T-cell (primary cell): ENCODE measurements around the gene TAOK1. TPM values are rescaled to one million over a fixed set of nuclear protein-coding genes. Genes with fewer than 3 reads are reported as not detected.
"Not testable (repeated sequence)": the region's sequence is repeated elsewhere in the genome, so short reads cannot be mapped to it uniquely, and the experiment has no call there.

Experiments used
- ATAC-seq, 4 experiments: fragments of 200-7000 bp in 3 of 4; fragments of 150-1000 bp in 1 of 4; cut with Tn5 transposase; replicated peaks in 1 of 4; 1 replicate in 3 of 4; 2 replicates in 1 of 4; pipeline ENCODE4 v1.10.0; 2021; ENCODE audit warnings: moderate library complexity in 3 of 4, mild to moderate bottlenecking in 2 of 4, moderate number of reproducible peaks in 1 of 4
- CTCF ChIA-PET, 2 donors: fragments of 300-600 bp; sonication (Branson Sonifier 250); formaldehyde crosslinking; loops; one replicate each; lab custom pipeline; 2022; ENCODE audit warnings: antibody characterized with exemption in 2 of 2; lab: Charles Lee
- POLR2A ChIA-PET, 2 donors: fragments of 300-600 bp; sonication (Branson Sonifier 250); formaldehyde crosslinking; loops; one replicate each; lab custom pipeline; 2022; ENCODE audit warnings: antibody characterized with exemption in 2 of 2; lab: Charles Lee
- DNase-seq, 35 experiments: peaks; one replicate each; pipeline versions ENCODE4 v3.0.0 to v3.0.0-alpha.2; 2013 to 2023
- H3K27ac ChIP-seq: one replicate; pipeline ENCODE4 v1.5.1; 2013; ENCODE audit warnings: low read length
- H3K27me3 ChIP-seq, 2 experiments: replicated peaks in 1 of 2; 1 replicate in 1 of 2; 2 replicates in 1 of 2; pipeline versions ENCODE4 v1.6.1 to v1.7.0; 2013; ENCODE audit warnings: low read length in 1 of 2, mixed read lengths in 1 of 2; ENCODE audit not compliant: control insufficient read depth in 2 of 2, insufficient read depth in 2 of 2; ENCODE audit errors: extremely low read depth in 1 of 2
- H3K36me3 ChIP-seq, 2 donors: 1 replicate in 1 of 2; 2 replicates in 1 of 2; pipeline versions ENCODE4 v1.6.1 to v1.7.0; 2013; ENCODE audit warnings: low read length in 1 of 2; ENCODE audit not compliant: control insufficient read depth in 2 of 2, insufficient read depth in 1 of 2; ENCODE audit errors: extremely low read depth in 1 of 2
- H3K4me1 ChIP-seq, 2 experiments: 1 replicate in 1 of 2; 2 replicates in 1 of 2; pipeline versions ENCODE4 v1.6.1 to v1.7.0; 2013; ENCODE audit warnings: low read length in 2 of 2, mixed read lengths in 1 of 2; ENCODE audit not compliant: insufficient read depth in 2 of 2, control insufficient read depth in 1 of 2; ENCODE audit errors: extremely low read depth in 1 of 2
- H3K4me3 ChIP-seq, 2 donors: 1 replicate in 1 of 2; 2 replicates in 1 of 2; pipeline versions ENCODE4 v1.5.1 to v1.7.0; 2013; ENCODE audit warnings: mild to moderate bottlenecking in 2 of 2, low read length in 1 of 2, moderate library complexity in 1 of 2; ENCODE audit not compliant: control insufficient read depth in 1 of 2; ENCODE audit errors: extremely low read depth in 1 of 2
- H3K9me3 ChIP-seq: 2 replicates; pipeline ENCODE4 v1.7.0; 2013
- H3K27ac Mint-ChIP-seq, 2 donors: one replicate each; pipeline ENCODE4 v1.8.0; 2020 to 2021; ENCODE audit warnings: mild to moderate bottlenecking in 2 of 2, mixed read lengths in 2 of 2
- H3K27me3 Mint-ChIP-seq, 2 donors: one replicate each; pipeline ENCODE4 v1.8.0; 2021 to 2022; ENCODE audit warnings: mixed read lengths in 2 of 2
- H3K36me3 Mint-ChIP-seq: one replicate; pipeline ENCODE4 v1.8.0; 2021; ENCODE audit warnings: mixed read lengths
- H3K4me1 Mint-ChIP-seq, 3 donors: one replicate each; pipeline ENCODE4 v1.8.0; 2020 to 2022; ENCODE audit warnings: mixed read lengths in 3 of 3, mild to moderate bottlenecking in 1 of 3
- H3K4me3 Mint-ChIP-seq, 3 donors: one replicate each; pipeline ENCODE4 v1.8.0; 2020 to 2022; ENCODE audit warnings: mild to moderate bottlenecking in 3 of 3, mixed read lengths in 3 of 3, moderate library complexity in 3 of 3
- H3K9me3 Mint-ChIP-seq, 3 donors: one replicate each; pipeline ENCODE4 v1.8.0; 2020 to 2022; ENCODE audit warnings: mixed read lengths in 3 of 3
- WGBS: methylation state at CpG from one replicate; pipeline ENCODE4 v1.1.5; 2013; ENCODE audit warnings: missing lambda C conversion rate; ENCODE audit not compliant: insufficient coverage; 5-methylcytosine and 5-hydroxymethylcytosine counted together
- total RNA-seq, 35 experiments: library from RNA in 6 of 35; stranded (reverse) in 6 of 35; fragments of 120-200 nt in 1 of 35; gene quantifications; one replicate each; pipeline versions ENCODE4 v1.2.1 to v1.2.4 and lab custom pipeline; 2013 to 2026

TAOK1 gene
- total RNA-seq, 5 donors from 2014 or later (not counting 1 experiment from before 2014, with no cell fraction given) = 57.7 to 63.4 (median 61.7) TPM

DNA sequence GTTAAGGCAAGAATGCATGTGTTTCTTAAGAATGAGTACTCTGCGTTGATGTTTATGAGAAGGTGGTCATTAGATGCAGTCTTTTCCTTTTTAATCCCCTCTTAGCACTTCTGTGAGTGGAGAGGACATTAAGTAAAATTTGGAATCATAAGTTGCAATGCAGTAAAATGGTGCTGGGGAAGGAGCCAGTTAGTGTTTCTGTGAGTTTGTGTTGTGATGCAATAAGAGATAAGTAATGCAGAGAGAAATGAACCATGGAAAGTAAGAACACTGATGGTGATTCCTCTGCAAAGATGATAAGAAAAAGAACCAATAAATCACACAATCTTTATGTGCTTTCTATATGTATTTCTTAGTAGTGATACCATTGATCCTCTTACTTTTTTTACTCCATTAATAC is 156.7 kb downstream of the TAOK1 start:
- ChIA-PET POLR2A (no interaction called here), CTCF (no interaction called here)
- Mint-ChIP-seq H3K27me3 (no peaks in the 10 kb centered on the region), H3K4me1 (peaks cover 0 to 15% (median 8%) of the 10 kb centered on the region in 3 donors), H3K9me3 (no peaks in the 10 kb centered on the region), H3K36me3 (peaks cover 27% of the 10 kb centered on the region), H3K27ac (no peak overlapping the region), H3K4me3 (no peak overlapping the region)
- DNase-seq = no peak
- H3K4me1 ChIP-seq = no peaks in the 10 kb centered on the region
- WGBS = no CpG with 5 or more reads among the region's 1 CpG
- peaks cover 0 to 25% of the 10 kb centered on the region in 2 donors for H3K36me3 ChIP-seq
- no peak for ATAC-seq
- no peak overlapping the region for H3K27ac ChIP-seq
- no peak overlapping the region for H3K4me3 ChIP-seq
- H3K27me3 ChIP-seq = no peaks in the 10 kb centered on the region
- no peaks in the 10 kb centered on the region for H3K9me3 ChIP-seq

DNA sequence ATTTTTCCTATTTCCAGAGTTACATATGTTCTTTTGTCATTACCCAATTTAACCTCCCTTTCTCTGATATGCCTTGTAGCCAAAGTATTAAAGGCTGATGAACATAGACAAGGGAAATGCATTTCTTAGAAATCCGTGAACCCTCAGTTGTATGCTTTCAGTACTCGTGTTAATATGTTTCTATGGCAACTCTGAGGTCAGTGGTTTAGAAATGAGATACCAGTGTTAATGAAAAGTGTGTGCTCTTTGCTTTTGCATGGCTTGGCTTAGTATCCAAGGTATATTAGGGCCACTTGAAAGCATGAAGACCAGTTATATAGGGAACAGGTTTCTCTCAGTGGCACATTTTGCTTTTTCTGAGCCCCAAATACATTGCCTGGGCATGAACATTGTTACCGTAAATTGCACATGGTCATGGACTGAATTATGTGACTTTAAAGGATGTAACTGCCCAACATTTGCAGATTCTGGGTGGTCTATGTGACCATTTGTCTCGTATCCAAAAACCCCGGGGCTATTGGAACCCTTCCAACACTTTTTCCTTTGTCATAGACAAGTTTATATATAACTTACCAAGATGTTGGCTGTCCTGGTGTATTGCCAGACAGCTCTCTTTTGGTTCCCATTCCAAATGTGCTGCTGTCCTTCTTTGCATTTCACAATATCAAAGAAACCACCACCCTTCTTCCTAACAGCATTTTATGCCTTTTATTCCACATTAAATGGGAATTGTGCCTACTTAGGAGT is 159.2 kb downstream of the TAOK1 start:
- H3K36me3 ChIP-seq = peaks cover 0 to 5% of the 10 kb centered on the region in 2 donors
- POLR2A ChIA-PET = interaction anchor here (0.5 to 0.7 kb wide), 2 partner anchors 262 to 315 kb away, joined by 4 to 8 read pairs; no protein-coding TSS in a partner anchor
- CTCF ChIA-PET = interaction anchor here in 1 of 2 donors (0.6 kb wide), 1 partner anchor 511 kb away, joined by 5 read pairs; no protein-coding TSS in a partner anchor
- Mint-ChIP-seq H3K36me3 (peaks cover 9% of the 10 kb centered on the region), H3K4me1 (peaks cover 0 to 16% (median 8%) of the 10 kb centered on the region in 3 donors), H3K27me3 (no peaks in the 10 kb centered on the region), H3K27ac (no peak overlapping the region), H3K4me3 (no peak overlapping the region), H3K9me3 (no peaks in the 10 kb centered on the region)
- DNase-seq = no peak
- 26% methylated on average over 2 of the region's 5 CpGs for WGBS
- H3K4me3 ChIP-seq = no peak overlapping the region
- no peak overlapping the region for H3K27ac ChIP-seq
- H3K27me3 ChIP-seq = no peaks in the 10 kb centered on the region
- ATAC-seq = no peak
- H3K4me1 ChIP-seq = no peaks in the 10 kb centered on the region
- H3K9me3 ChIP-seq = no peaks in the 10 kb centered on the region

DNA sequence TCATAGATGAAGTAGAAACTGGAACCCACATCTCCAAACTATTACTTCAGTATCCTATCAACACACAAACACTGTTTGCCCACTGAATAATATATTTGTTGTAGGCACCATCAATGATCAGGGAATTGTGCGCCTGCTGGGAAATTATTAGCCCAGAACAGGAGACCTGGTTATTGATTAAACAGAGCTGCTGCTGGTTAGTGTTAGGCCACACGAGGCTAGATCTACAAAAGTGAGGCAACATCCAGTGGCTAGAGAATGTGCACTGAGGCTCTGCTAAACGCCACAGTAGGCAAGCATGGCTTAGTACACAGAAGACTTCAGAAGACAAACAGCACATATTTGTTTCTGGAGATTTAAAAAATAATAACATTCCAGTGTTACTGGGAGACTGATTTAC is 165.7 kb downstream of the TAOK1 start:
- Histone ChIP-seq H3K27ac (no peak overlapping the region), H3K36me3 (no peaks in the 10 kb centered on the region), H3K4me1 (peaks cover 0 to 3% of the 10 kb centered on the region in 2 experiments), H3K4me3 (no peak overlapping the region), H3K9me3 (no peaks in the 10 kb centered on the region), H3K27me3 (no peaks in the 10 kb centered on the region)
- WGBS = 94% methylated on average over 2 of the region's 3 CpGs
- DNase-seq = no peak
- no peaks in the 10 kb centered on the region for H3K36me3 Mint-ChIP-seq
- no peak overlapping the region for H3K4me3 Mint-ChIP-seq
- ChIA-PET POLR2A (no interaction called here), CTCF (no interaction called here)
- H3K27me3 Mint-ChIP-seq = no peaks in the 10 kb centered on the region
- H3K4me1 Mint-ChIP-seq = peaks cover 5 to 24% (median 13%) of the 10 kb centered on the region in 3 donors
- no peak overlapping the region for H3K27ac Mint-ChIP-seq
- no peak for ATAC-seq
- H3K9me3 Mint-ChIP-seq = no peaks in the 10 kb centered on the region

DNA sequence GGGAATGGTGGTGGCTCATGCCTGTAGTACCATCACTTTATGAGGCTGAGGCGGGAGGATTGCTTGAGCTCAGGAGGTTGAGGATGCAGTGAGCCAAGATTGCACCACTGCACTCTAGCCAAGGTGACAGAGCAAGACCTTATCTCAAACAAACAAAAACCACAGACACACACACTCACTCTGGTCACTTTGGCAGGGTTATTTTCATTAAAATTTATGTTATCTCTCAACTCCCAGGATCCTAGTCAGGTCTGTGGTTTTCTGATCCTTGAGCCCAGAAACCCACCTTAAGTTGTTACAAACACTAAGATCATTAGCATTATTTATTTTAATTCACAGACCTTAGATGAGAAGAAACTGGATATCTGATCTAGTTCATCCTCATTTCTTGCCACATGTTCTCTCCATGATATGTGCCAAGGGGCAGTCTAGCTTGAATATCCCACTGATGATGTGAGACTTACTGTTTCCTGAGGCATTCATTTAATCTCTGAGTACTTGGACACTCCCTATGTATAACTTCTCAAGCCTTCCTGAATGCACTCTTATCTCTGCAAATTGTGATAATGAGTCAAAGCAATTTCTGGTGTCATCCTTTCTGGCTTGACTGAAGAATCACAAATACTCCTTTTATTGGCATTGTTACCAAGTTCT is 167.0 kb downstream of the TAOK1 start:
- Mint-ChIP-seq H3K4me3 (no peak overlapping the region), H3K4me1 (peaks cover 10 to 33% (median 20%) of the 10 kb centered on the region in 3 donors), H3K27ac (peak overlapping the region; percentile 1 to 44), H3K9me3 (no peaks in the 10 kb centered on the region), H3K27me3 (no peaks in the 10 kb centered on the region), H3K36me3 (peaks cover 5% of the 10 kb centered on the region)
- no CpG with 5 or more reads among the region's 1 CpG for WGBS
- DNase-seq (no peak), ATAC-seq (no peak)
- ChIA-PET POLR2A (interaction anchor here in 1 of 2 donors (0.6 kb wide), 1 partner anchor 37 kb away, joined by 3 read pairs; no protein-coding TSS in a partner anchor), CTCF (interaction anchor here in 1 of 2 donors (0.5 kb wide), 1 partner anchor 21 kb away, joined by 4 read pairs; no protein-coding TSS in a partner anchor)
- Histone ChIP-seq H3K4me1 (peaks cover 0 to 11% of the 10 kb centered on the region in 2 experiments), H3K36me3 (peaks cover 0 to 10% of the 10 kb centered on the region in 2 donors), H3K9me3 (no peaks in the 10 kb centered on the region), H3K27me3 (no peaks in the 10 kb centered on the region), H3K4me3 (no peak overlapping the region), H3K27ac (no peak overlapping the region)

DNA sequence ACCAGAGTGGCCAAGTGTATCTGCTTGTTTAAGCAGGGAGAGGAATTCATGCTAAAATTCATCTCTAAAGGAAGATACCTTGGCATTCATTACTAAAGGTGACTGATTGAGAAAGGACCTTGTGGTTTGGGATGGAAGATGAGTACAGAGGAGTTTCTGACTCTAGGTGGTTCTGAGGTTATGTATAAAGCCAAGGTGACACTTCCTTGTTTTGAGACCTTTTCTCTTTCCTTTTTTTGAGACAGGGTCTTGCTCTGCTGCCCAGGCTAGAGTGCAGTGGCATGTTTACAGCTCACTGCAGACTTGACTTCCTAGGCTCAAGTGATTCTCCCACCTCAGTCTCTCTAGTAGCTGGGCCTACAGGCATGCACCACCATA is 167.6 kb downstream of the TAOK1 start:
- Histone ChIP-seq H3K4me3 (no peak overlapping the region), H3K9me3 (no peaks in the 10 kb centered on the region), H3K4me1 (peaks cover 0 to 16% of the 10 kb centered on the region in 2 experiments), H3K27ac (no peak overlapping the region), H3K27me3 (no peaks in the 10 kb centered on the region), H3K36me3 (peaks cover 0 to 15% of the 10 kb centered on the region in 2 donors)
- peak overlapping the region in 1 of 2 donors; percentile 44 for H3K27ac Mint-ChIP-seq
- peaks cover 5% of the 10 kb centered on the region for H3K36me3 Mint-ChIP-seq
- ChIA-PET CTCF (no interaction called here), POLR2A (no interaction called here)
- H3K27me3 Mint-ChIP-seq = no peaks in the 10 kb centered on the region
- H3K4me3 Mint-ChIP-seq = no peak overlapping the region
- H3K4me1 Mint-ChIP-seq = peaks cover 10 to 37% (median 23%) of the 10 kb centered on the region in 3 donors
- H3K9me3 Mint-ChIP-seq = no peaks in the 10 kb centered on the region
- DNase-seq = no peak
- no peak for ATAC-seq

DNA sequence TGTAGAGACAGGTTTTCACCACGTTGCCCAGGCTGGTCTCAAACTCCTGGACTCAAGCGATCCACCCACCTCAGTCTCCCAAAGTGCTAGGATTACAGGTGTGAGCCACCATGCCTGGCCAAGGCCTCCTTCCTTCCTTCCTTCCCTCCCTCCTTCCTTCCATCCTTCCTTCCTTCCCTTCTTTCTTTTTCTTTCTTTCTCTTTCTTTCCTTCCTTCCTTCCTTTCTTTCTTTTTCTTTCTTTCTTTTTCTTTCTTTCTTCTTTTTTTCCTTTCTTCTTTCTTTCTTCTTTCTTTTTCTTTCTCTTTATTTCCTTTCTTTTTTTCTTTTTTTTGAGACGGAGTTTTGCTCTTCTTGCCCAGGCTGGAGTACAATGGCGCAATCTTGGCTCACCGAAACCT is 168.0 kb downstream of the TAOK1 start:
- POLR2A ChIA-PET = interaction anchor here in 1 of 2 donors (0.7 kb wide), 1 partner anchor 166 kb away, joined by 4 read pairs; no protein-coding TSS in a partner anchor
- CTCF ChIA-PET, ATAC-seq, H3K4me3 Mint-ChIP-seq, H3K27me3 Mint-ChIP-seq, H3K36me3 Mint-ChIP-seq, H3K27me3 ChIP-seq, H3K9me3 ChIP-seq, H3K27ac ChIP-seq, H3K9me3 Mint-ChIP-seq, DNase-seq, H3K4me3 ChIP-seq: not testable (repeated sequence)
- H3K36me3 ChIP-seq = peaks cover 0 to 17% of the 10 kb centered on the region in 2 donors
- WGBS = 100% methylated on average over 1 of the region's 5 CpGs
- peak overlapping the region in 1 of 2 donors; percentile 44 for H3K27ac Mint-ChIP-seq
- peaks cover 10 to 41% (median 26%) of the 10 kb centered on the region in 3 donors for H3K4me1 Mint-ChIP-seq
- peaks cover 0 to 20% of the 10 kb centered on the region in 2 experiments for H3K4me1 ChIP-seq
